ENCODE measurements around the gene SBK2. TPM values are rescaled to one million over a fixed set of nuclear protein-coding genes. Genes with fewer than 3 reads are reported as not detected.

SBK2 gene
- polyA plus RNA-seq, 1 donor from 2014 or later: not detected

- no peak overlapping the region for H2AFZ ChIP-seq (ENCODE audit: low read depth, low read length)
- H3F3A ChIP-seq (ENCODE audit: insufficient read depth, low read length, poor library complexity, severe bottlenecking): no peaks in the 10 kb centered on the region
- H3K27ac ChIP-seq (ENCODE audit: low read length): no peak overlapping the region
- no peak for TF ChIP-seq REST (IDR thresholded peaks at IDR 0.05; ENCODE audit: borderline replicate concordance)
- H3K9me2 ChIP-seq (ENCODE audit: insufficient read depth, low read length): no peaks in the 10 kb centered on the region
- no peaks in the 10 kb centered on the region for H4K20me1 ChIP-seq (ENCODE audit: insufficient read depth)
- H3K4me3 ChIP-seq (ENCODE audit: low read length): no peak overlapping the region
- no peak overlapping the region for H3K4me2 ChIP-seq (ENCODE audit: low read length)
- no peaks in the 10 kb centered on the region for H3K9me3 ChIP-seq (ENCODE audit: low read length)
- no peaks in the 10 kb centered on the region for H3K36me3 ChIP-seq (ENCODE audit: insufficient read depth, low read length)
- no peak overlapping the region for H3K9ac ChIP-seq (ENCODE audit: low read length)
- no peaks in the 10 kb centered on the region for H3K27me3 ChIP-seq (ENCODE audit: insufficient read depth, low read depth, low read length)
- H3K79me2 ChIP-seq (replicated peaks; ENCODE audit: insufficient read depth, low read length): no peaks in the 10 kb centered on the region
Observed at GRCh38 chr19:55554741-55555152, 17.8 kb upstream of the SBK2 start.

- Histone ChIP-seq H3K4me3 (ENCODE audit: low read length) (no peak overlapping the region), H3K79me2 (replicated peaks; ENCODE audit: insufficient read depth, low read length) (no peaks in the 10 kb centered on the region), H3K36me3 (ENCODE audit: insufficient read depth, low read length) (no peaks in the 10 kb centered on the region), H3K9me2 (ENCODE audit: insufficient read depth, low read length) (no peaks in the 10 kb centered on the region), H3K4me2 (ENCODE audit: low read length) (no peak overlapping the region), H2AFZ (ENCODE audit: low read depth, low read length) (no peak overlapping the region), H3K9ac (ENCODE audit: low read length) (no peak overlapping the region), H3K27ac (ENCODE audit: low read length) (no peak overlapping the region), H3K27me3 (ENCODE audit: insufficient read depth, low read depth, low read length) (no peaks in the 10 kb centered on the region), H4K20me1 (ENCODE audit: insufficient read depth) (no peaks in the 10 kb centered on the region), H3K9me3 (ENCODE audit: low read length) (no peaks in the 10 kb centered on the region), H3F3A (ENCODE audit: insufficient read depth, low read length, poor library complexity, severe bottlenecking) (no peaks in the 10 kb centered on the region)
- TF ChIP-seq EP300 (conservative IDR thresholded peaks at IDR 0.05; ENCODE audit: poor library complexity, severe bottlenecking): no peak
- no peak for TF ChIP-seq EZH2 (IDR thresholded peaks at IDR 0.05; ENCODE audit: borderline replicate concordance, insufficient read depth, low read length, poor library complexity, severe bottlenecking)
Observed at GRCh38 chr19:55554302-55554701, 17.4 kb upstream of the SBK2 start.

GRCh38 chr19:55553217-55554182 lies 16.6 kb upstream of the SBK2 start:
- no peak overlapping the region for H3K4me2 ChIP-seq (ENCODE audit: low read length)
- H2AFZ ChIP-seq (ENCODE audit: low read depth, low read length): no peak overlapping the region
- TF ChIP-seq CTCF (IDR thresholded peaks at IDR 0.05; ENCODE audit: poor library complexity, severe bottlenecking) (no peak), SMC3 (conservative IDR thresholded peaks at IDR 0.05; ENCODE audit: poor library complexity) (no peak), REST (IDR thresholded peaks at IDR 0.05; ENCODE audit: borderline replicate concordance) (no peak), POLR2AphosphoS5 (IDR thresholded peaks at IDR 0.05) (no peak), MXI1 (conservative IDR thresholded peaks at IDR 0.05; ENCODE audit: poor library complexity, severe bottlenecking) (no peak), EP300 (conservative IDR thresholded peaks at IDR 0.05; ENCODE audit: poor library complexity, severe bottlenecking) (no peak), RAD21 (conservative IDR thresholded peaks at IDR 0.05) (no peak), EZH2 (IDR thresholded peaks at IDR 0.05; ENCODE audit: borderline replicate concordance, insufficient read depth, low read length, poor library complexity, severe bottlenecking) (no peak), TAF1 (IDR thresholded peaks at IDR 0.05; ENCODE audit: low read depth) (no peak)
- H3K9ac ChIP-seq (ENCODE audit: low read length): no peak overlapping the region
- no peak overlapping the region for H3K4me3 ChIP-seq (ENCODE audit: low read length)
- H3K27ac ChIP-seq (ENCODE audit: low read length): no peak overlapping the region
- no peaks in the 10 kb centered on the region for H3K27me3 ChIP-seq (ENCODE audit: insufficient read depth, low read depth, low read length)
- H3K79me2 ChIP-seq (replicated peaks; ENCODE audit: insufficient read depth, low read length): no peaks in the 10 kb centered on the region
- no peaks in the 10 kb centered on the region for H4K20me1 ChIP-seq (ENCODE audit: insufficient read depth)
- no peaks in the 10 kb centered on the region for H3K36me3 ChIP-seq (ENCODE audit: insufficient read depth, low read length)
- no peaks in the 10 kb centered on the region for H3K9me2 ChIP-seq (ENCODE audit: insufficient read depth, low read length)
- no peaks in the 10 kb centered on the region for H3F3A ChIP-seq (ENCODE audit: insufficient read depth, low read length, poor library complexity, severe bottlenecking)
- no peaks in the 10 kb centered on the region for H3K9me3 ChIP-seq (ENCODE audit: low read length)
